GM19099 (cell line): ENCODE data around the gene TNS3.

ENCODE experiments used
- POLR2A ChIP-seq: IDR thresholded peaks from 3 replicates; pipeline ENCODE4 v1.6.1; 2011; ENCODE audit warnings: low read depth; ENCODE audit not compliant: insufficient read length; ENCODE audit errors: extremely low read depth

The TNS3 gene

GRCh38 chr7:47394751-47395252, 187.1 kb downstream of the TNS3 start:
- TF ChIP-seq POLR2A, result no peak

DNA sequence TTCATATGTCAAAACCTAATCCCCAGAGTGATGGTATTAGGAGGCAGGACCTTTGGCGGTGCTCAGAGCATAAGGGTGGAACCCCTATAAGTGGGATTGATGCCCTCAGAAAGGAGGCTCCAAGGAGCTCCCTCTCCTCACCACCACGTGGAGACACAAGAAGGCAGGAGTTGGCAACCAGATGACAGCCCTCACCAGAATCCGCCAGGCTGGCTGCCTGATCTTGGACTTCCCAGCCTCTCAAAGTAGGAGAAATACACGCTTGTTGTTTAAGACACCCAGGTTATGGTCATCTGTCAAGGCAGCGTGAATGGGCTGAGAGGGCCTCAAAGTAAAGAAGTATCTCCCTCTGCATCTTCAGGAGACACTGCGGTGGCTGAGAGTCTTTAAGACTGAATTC, 187.7 kb downstream of the TNS3 start:
- TF ChIP-seq POLR2A, result no peak

- no peak for TF ChIP-seq POLR2A
These were observed 188.5 kb downstream of the TNS3 start for GRCh38 chr7:47393406-47393805.

DNA sequence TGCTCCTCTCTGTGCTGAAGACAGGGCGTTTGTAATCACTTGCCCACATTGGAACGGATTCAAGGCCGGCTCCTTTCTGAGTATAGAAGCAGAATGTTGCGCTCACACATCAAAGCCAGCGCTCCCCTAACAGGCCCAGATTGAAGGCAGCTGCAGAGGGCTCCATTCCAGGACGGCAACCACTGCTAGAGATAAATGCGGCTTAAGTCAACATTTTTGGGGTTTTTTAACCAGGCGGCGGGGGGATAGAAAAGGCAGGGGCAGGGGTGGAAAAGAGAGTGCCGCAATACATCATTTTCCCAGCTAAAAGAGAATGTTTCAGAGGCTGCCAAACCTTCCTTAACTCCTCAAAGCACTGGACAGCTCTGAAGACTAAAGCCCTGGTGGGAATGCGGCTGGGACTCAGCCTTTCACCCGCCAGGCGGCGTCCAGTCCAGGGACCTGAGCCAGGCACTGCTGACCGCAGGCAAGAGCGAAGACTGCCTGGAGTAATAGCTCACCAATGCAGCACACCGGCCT, 189.6 kb downstream of the TNS3 start:
- no peak for TF ChIP-seq POLR2A

- TF ChIP-seq POLR2A, result no peak
These were observed 190.2 kb downstream of the TNS3 start for GRCh38 chr7:47391726-47392125.

- TF ChIP-seq POLR2A, result no peak
These were observed 191.0 kb downstream of the TNS3 start for GRCh38 chr7:47390914-47391313.

DNA sequence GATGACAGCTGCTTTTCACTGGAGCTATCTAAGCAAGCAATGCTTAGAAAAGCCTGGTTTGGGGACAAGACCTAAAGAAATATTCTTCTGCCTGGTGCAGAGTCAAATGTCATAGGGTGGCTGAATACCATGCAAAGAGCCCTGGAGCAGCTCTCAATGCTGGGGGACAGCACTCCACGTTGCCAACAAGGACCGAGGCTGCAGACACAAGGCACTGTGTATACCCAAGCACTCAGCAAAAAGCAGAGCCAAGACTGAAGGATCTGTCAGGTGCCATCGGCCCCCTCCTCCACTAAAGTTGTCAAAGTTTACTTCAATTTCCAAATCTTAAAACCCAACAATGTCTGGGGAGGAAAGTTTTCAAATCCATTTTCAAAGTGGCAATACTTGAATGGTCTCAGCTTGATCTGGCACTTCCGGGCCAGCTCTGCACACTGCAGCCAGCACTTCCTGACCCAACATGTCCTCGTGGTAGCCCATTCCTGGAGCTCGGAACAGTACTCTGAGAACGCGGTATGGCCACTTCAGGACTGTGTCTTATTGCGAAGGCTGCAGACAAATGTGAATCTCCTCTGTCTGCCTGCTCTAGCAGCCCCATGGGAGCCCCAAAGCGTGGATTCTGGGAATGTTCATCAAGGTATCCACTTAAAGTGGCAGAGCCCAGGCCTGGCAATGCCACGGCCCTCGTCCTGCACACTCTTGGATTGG, 191.8 kb downstream of the TNS3 start:
- TF ChIP-seq POLR2A, result no peak

DNA sequence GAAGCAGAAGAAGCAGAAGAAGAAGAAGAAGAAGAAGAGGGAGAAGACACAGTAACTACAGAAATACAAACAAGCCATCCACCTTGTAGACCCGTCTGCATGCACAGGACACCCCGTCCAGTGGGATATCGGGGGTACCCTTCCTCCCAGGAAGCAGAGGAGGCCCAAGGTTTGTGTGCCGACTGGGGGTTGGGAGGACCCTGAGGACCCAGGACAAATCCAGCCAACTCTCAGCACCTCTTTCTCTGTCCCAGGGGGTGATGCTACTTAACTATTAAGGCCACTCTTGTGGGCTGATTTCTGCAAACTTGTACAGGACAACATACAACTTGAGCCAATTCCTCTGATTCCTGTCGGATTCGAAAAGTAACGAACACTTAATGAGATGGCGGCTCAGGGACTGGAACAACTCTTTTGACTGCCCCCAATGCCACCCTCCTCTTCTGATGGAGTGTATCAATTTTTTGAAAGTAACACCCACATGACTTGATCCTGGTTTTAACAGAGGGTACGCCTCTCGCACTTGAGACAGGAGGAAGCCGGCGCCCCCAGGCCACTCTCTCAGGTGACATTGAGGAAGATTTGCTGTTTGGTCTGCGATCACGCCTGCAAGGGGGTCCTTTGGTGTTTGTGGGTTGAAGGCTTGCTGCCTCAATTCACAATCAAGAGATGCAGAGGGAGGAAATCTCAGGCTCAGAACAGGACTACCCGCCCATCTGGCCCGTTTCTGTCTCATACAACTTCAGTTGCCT, 192.6 kb downstream of the TNS3 start:
- TF ChIP-seq POLR2A, result no peak

DNA sequence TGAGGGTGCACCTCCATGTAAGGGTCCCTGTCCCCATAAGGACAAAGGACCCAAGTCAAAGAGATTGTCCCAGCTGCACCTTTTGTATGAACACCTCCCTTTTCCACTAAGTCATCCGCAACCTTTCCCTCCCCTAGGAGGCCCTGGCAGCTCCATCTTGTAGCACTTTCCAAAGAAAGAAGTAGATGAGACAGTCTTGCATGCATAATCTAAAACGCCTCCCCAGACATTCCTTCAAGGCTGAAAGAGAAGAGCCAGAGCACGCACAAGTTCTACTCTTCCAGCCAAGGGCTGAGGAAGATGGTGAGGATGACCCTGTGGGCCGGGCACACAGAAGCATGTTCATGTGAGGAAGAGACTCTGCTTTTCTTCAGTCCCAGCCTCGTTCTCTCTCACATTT, 194.4 kb downstream of the TNS3 start:
- no peak for TF ChIP-seq POLR2A

GRCh38 chr7:47386273-47386835, 195.6 kb downstream of the TNS3 start:
- TF ChIP-seq POLR2A, result no peak

GRCh38 chr7:47385536-47386125, 196.3 kb downstream of the TNS3 start:
- no peak for TF ChIP-seq POLR2A

- no peak for TF ChIP-seq POLR2A
These were observed 197.0 kb downstream of the TNS3 start for GRCh38 chr7:47384755-47385535.

- no peak for TF ChIP-seq POLR2A
These were observed 198.0 kb downstream of the TNS3 start for GRCh38 chr7:47383696-47384445.

- no peak for TF ChIP-seq POLR2A
These were observed 198.8 kb downstream of the TNS3 start for GRCh38 chr7:47383072-47383471.

GRCh38 chr7:47382200-47382599, 199.7 kb downstream of the TNS3 start:
- TF ChIP-seq POLR2A, result no peak

- TF ChIP-seq POLR2A, result no peak
These were observed 200.8 kb downstream of the TNS3 start for GRCh38 chr7:47381134-47381495.
